GM19372 (cell line): ENCODE data around the gene ITPRIPL1.

ENCODE experiments used
- ATAC-seq: cut with Tn5 transposase; IDR thresholded peaks from one replicate; pipeline ENCODE4 v1.9.1; 2021; ENCODE audit warnings: mild to moderate bottlenecking, low read depth, moderate library complexity; ENCODE audit not compliant: unreplicated experiment

Gene ITPRIPL1

GRCh38 chr2:96320728-96321622 is 4.1 kb upstream of the ITPRIPL1 start:
- ATAC-seq: peak; percentile 19

GRCh38 chr2:96323849-96324248 is 1.3 kb upstream of the ITPRIPL1 start:
- ATAC-seq: no peak

GRCh38 chr2:96324721-96325040 is 436 bp upstream of the ITPRIPL1 start:
- ATAC-seq: no peak

DNA sequence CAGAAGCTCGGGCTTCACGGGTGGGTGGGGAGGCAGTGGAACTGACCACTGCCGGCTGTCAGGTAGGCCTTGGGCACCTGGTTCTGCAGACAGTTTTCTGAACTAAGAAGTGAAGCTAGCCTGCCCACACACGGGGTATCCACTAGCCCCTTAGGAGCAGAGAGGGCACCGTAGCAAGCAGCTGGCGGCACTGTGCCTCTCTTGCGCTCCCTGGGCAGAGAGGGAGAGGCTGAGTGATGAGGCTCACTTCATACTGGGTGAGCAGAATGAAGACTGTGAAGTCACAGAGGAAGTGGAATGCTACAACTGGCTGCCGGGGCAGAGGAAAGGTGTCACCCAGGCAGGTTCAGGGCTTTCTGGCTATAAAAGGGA is 753 bp downstream of the ITPRIPL1 start:
- no peak for ATAC-seq

- ATAC-seq: no peak
Observed at GRCh38 chr2:96326564-96326963, 1.4 kb downstream of the ITPRIPL1 start.

DNA sequence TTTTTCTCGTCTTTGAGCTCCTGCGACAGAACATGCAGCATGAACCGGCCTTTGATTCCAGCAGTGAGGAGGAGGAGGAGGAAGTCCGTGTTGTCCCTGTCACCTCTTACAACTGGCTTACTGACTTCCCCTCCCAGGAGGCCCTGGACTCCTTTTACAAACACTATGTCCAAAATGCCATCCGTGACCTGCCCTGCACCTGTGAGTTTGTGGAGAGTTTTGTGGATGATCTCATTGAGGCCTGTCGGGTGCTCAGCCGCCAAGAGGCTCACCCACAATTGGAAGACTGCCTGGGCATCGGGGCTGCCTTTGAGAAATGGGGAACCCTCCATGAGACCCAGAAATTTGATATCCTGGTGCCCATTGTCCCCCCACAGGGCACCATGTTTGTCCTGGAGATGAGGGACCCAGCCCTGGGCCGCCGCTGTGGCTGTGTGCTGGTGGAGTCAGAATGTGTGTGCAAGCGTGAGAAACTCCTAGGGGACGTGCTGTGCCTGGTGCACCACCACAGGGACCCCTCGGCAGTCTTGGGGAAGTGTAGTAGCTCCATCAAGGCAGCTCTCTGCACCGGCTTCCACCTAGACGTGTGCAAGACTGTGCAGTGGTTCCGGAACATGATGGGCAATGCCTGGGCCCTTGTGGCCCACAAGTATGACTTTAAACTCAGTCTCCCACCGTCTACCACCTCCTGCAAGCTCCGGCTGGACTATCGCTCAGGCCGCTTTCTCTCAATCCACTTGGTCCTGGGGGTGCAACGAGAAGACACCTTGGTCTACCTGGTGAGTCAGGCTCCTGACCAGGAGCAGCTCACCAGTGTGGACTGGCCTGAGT is 2.1 kb downstream of the ITPRIPL1 start:
- ATAC-seq: no peak

DNA sequence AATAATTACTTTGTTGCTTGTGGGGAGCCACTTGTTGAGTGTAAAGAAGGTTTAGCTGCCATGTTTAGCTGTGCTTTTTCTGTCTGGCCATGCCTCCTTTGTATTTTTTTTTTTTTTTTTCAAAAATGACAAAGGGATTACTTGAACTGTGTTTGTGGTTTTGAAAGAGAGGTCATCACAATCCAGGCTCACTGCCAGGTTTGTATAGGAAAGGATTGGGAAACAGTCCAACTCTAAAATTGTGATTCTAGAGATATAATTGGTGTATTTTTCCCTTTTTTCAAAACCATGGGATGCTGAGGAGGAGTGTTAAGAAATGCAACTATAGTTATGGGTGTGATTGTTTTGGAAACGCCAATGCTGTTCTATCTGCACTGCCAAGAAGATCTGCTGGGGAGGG is 4.3 kb downstream of the ITPRIPL1 start:
- no peak for ATAC-seq

GRCh38 chr2:96329874-96330273 is 4.8 kb downstream of the ITPRIPL1 start:
- no peak for ATAC-seq

DNA sequence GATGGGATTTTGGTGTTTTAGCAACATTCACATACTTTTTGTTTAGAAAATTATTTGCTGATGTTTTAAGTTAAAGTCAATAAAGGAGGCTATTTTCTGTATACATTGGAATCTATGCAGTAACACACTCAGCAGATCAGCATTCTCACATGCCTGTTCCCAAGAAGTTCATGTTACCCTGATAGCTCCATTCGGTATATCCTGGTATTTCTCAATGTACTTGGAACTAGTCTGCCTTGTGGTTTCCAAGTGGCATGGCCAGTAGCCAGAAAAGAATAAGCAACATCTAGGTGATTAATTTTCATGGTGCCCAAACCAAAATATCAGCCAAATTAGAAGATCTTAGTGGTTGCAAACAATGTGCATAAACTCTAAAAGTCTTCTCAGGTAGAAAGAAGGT is 5.3 kb downstream of the ITPRIPL1 start:
- ATAC-seq: no peak

GRCh38 chr2:96333708-96334107 is 8.6 kb downstream of the ITPRIPL1 start:
- no peak for ATAC-seq

DNA sequence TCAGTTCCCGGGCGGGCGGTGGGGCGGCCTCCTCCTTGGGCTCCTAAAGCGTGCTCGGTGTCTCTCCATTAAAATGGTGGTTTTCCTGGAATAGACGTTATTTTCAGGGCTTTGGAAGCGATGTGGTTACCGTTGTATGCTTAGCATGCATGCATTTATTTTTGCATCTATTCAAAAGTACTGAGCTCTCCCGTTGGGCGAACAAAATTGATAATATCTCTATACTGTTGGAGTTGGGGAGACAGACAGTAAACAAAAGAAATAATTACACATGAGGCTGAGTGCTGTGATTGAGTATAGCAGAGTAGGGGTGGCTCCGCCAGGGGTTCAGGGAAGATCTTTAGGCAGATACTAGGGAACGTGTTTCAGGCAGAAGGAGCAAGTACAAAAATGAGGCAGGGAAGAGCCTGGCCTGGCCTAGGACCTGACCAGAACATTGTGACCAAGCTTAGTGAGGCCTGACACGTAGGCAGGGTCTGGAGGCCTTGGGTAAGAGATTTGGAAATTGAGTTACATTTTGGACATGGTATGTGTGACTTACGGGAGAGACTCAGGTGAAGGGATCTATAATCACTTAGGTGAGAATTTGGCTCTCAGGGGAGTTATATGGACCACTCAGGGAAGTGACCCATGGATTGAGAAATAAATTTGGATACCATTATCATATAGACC is 11.1 kb downstream of the ITPRIPL1 start:
- ATAC-seq: no peak

DNA sequence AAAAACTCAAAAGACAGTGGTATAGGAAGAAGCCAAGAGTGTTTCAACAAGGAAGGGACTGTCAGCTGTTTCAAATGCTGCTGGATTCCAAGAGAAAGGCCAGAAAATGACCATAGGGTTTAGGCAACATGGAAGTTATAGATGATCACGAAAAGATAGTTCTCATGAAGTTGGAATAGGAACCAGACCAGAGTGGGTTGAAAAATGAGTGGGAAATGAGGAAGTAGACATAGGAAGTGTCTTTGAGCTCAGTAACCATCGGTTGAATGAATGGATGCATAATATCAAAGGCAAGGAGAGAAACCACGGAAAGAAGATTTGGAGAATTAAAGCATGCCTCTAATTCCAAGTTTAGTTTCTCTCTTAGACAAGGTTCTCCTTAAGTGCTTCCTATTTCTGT is 11.8 kb downstream of the ITPRIPL1 start:
- no peak for ATAC-seq

DNA sequence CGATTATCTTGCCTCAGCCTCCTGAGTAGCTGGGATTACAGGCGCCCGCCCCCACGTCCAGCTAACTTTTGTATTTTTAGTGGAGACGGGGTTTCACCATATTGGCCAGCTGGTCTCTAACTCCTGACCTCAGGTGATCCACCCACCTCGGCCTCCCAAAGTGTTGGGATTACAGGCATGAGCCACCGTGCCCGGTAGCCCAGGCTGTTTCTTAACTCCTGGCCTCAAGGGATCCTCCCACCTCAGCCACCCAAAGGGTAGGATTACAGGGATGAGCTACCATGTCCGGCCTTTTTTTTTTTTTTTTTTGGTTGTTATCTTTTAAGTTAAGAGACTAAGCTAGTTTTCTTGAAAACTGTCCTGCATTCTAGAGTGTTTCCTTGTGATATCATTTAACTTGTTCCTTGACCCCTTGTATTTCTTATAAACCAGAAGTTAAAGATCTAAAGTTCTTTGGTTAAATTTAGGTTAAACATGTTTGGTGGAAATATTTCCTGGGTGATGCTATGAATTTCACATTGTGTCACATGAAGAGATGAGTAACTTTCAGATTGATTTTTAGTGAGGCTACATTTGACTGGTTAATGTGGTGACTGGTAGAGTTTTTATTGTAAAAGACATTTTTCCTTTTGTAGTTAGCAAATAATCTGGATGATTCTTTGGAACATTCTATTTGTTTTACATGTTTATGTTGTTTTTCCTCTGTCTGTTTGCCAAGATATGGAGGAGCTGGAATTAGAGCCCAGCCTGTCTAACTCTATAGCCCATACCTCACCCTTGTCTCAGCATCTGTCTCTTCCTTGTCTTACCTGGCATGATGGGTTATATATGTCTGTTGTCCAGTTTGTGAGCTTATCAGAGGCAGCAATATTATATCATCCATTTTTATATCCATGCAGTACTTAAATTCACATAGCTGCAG is 15.6 kb downstream of the ITPRIPL1 start:
- no peak for ATAC-seq

DNA sequence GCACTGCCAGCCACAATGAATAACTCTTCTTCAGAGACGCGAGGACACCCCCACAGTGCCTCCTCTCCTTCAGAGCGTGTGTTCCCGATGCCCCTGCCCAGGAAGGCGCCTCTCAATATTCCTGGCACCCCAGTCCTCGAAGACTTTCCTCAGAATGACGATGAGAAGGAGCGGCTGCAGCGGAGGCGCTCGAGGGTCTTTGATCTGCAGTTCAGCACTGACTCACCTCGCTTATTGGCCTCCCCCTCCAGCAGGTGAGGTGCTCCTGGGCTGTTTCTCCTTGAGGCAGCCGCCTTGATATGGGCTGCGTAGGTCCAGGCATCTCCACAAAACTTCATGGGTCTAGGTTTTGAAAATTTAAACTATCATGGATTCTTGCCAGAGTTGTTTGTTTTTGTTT is 16.5 kb downstream of the ITPRIPL1 start:
- ATAC-seq: no peak

DNA sequence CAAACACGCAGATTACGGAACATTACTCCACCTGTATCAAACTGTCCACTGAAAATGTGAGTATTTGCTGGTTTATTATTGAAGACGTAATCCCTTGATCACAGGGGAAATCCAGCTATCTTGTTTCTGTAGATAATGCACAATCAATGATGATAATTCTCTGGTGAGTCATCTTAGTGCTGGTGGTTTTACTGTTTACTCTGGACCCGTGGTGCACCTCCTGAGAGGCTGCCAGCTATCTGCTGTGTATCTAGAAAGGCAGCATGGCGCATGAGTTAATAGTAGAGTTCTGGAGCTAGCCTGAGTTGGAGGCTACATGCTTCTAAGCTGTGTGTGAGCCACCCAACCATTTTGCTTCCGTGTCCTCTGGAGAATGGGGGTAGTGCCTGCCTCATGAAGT is 17.0 kb downstream of the ITPRIPL1 start:
- ATAC-seq: no peak

GRCh38 chr2:96344011-96344410 is 18.9 kb downstream of the ITPRIPL1 start:
- peak; percentile 78 for ATAC-seq

GRCh38 chr2:96345438-96345837 is 20.3 kb downstream of the ITPRIPL1 start:
- ATAC-seq: no peak

DNA sequence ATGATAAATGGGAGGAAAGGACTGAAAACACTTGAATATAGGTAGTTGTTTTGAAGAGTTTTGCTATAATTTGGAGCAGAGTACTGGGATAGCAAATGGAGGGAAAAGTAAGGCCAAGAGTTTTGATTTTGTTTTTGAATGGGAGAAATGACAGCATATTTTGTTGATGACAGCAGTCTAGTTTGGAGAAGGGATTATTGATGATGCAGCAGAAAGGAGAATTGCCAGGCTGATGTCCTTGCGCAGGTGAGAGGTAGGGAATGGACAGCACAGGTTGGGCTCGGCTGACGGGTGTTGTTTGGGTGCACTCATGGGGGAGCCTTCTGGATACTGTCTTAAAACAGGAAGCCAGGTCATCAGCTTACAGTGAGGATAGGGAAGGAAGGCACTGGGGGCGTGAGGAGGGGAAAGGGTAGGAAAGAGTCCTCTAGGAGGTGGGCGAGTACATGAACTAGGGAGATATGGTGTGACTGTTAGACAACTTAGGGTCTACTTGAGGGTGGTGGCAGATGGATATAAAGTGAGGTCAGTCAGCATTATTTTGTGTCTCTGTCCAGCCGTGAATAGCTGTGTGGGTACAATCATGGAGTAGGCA is 20.8 kb downstream of the ITPRIPL1 start:
- ATAC-seq: no peak

- ATAC-seq: no peak
Observed at GRCh38 chr2:96347395-96347794, 22.3 kb downstream of the ITPRIPL1 start.

DNA sequence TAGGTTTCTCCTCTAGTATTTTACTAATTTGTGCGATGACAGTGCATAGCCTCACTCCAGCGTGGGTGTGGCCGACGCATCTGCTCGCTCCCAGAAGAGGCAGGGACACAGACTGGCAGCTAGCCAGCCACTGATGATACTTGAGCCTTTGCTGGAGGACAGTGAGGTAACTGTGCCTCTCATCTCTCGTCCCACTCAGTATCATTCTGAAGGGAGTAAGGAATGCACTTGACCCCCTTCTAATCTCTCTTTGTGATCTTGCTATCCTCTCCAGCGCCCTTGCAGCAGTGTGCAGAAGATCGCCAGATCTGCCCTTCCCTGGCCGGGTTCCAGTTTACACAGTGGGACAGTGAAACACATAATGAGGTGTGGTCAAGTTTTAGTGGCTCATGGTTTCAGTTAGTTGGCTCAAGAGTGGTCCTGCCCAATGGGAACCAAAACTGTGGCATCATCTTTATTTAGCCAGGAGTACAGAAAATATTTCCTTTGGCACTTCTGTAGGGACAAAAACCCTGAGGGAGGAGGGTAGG is 28.0 kb downstream of the ITPRIPL1 start:
- ATAC-seq: no peak
